ENCODE results near the gene CDPF1.
A peak's percentile ranks its signal among the peaks of the same experiment; 100 is the strongest.

CDPF1 gene

GRCh38 chr22:46262449-46263215 is 12.5 kb upstream of the CDPF1 start:
- TF ChIP-seq CTCF (IDR thresholded peaks at IDR 0.05; ENCODE audit: low read depth, low read length), result no peak
- H3K27me3 ChIP-seq (ENCODE audit: insufficient read depth, low read depth, severe bottlenecking), result no peaks in the 10 kb centered on the region
- no peak overlapping the region for H3K27ac ChIP-seq
- no peak for DNase-seq
- H3K4me3 ChIP-seq (ENCODE audit: low read depth, low read length), result no peak overlapping the region
- H3K36me3 ChIP-seq, result no peaks in the 10 kb centered on the region
- H3K9me3 ChIP-seq (ENCODE audit: severe bottlenecking), result peaks cover 11% of the 10 kb centered on the region

GRCh38 chr22:46260038-46260437 is 9.9 kb upstream of the CDPF1 start:
- no peaks in the 10 kb centered on the region for H3K27me3 ChIP-seq (ENCODE audit: insufficient read depth, low read depth, severe bottlenecking)
- no peak for TF ChIP-seq CTCF (IDR thresholded peaks at IDR 0.05; ENCODE audit: low read depth, low read length)

GRCh38 chr22:46259374-46259773 is 9.3 kb upstream of the CDPF1 start:
- no peak overlapping the region for H3K4me3 ChIP-seq (ENCODE audit: low read depth, low read length)
- no peaks in the 10 kb centered on the region for H3K27me3 ChIP-seq (ENCODE audit: insufficient read depth, low read depth, severe bottlenecking)
- no peaks in the 10 kb centered on the region for H3K36me3 ChIP-seq
- no peak overlapping the region for H3K27ac ChIP-seq
- DNase-seq, result no peak
- TF ChIP-seq CTCF (IDR thresholded peaks at IDR 0.05; ENCODE audit: low read depth, low read length), result no peak
- no peaks in the 10 kb centered on the region for H3K9me3 ChIP-seq (ENCODE audit: severe bottlenecking)

More at GRCh38 chr22:46260038-46260437, 9.9 kb upstream of the CDPF1 start:
- peaks cover 3% of the 10 kb centered on the region for H3K9me3 ChIP-seq (ENCODE audit: severe bottlenecking)
- H3K27ac ChIP-seq, result no peak overlapping the region
- no peak overlapping the region for H3K4me3 ChIP-seq (ENCODE audit: low read depth, low read length)
- H3K36me3 ChIP-seq, result no peaks in the 10 kb centered on the region
- DNase-seq, result no peak

GRCh38 chr22:46256358-46256958 is 6.4 kb upstream of the CDPF1 start:
- Histone ChIP-seq H3K36me3 (no peaks in the 10 kb centered on the region), H3K27ac (peak overlapping the region; percentile 21), H3K9me3 (ENCODE audit: severe bottlenecking) (peaks cover under 1% of the 10 kb centered on the region), H3K4me3 (ENCODE audit: low read depth, low read length) (no peak overlapping the region), H3K27me3 (ENCODE audit: insufficient read depth, low read depth, severe bottlenecking) (no peaks in the 10 kb centered on the region)
- TF ChIP-seq CTCF (IDR thresholded peaks at IDR 0.05; ENCODE audit: low read depth, low read length), result no peak
- peak; percentile 46 for DNase-seq

GRCh38 chr22:46251816-46252380 is 1.8 kb upstream of the CDPF1 start:
- no peaks in the 10 kb centered on the region for H3K36me3 ChIP-seq
- H3K4me3 ChIP-seq (ENCODE audit: low read depth, low read length), result no peak overlapping the region
- H3K27ac ChIP-seq, result no peak overlapping the region
- DNase-seq, result no peak
- no peak for TF ChIP-seq CTCF (IDR thresholded peaks at IDR 0.05; ENCODE audit: low read depth, low read length)
- H3K9me3 ChIP-seq (ENCODE audit: severe bottlenecking), result peaks cover 2% of the 10 kb centered on the region
- H3K27me3 ChIP-seq (ENCODE audit: insufficient read depth, low read depth, severe bottlenecking), result no peaks in the 10 kb centered on the region
